K562 (cell line): ENCODE measurements around the gene CELA3B.
"Not testable (repeated sequence)": the region's sequence is repeated elsewhere in the genome, so short reads cannot be mapped to it uniquely, and the experiment has no call there.

ENCODE experiments used
- CEBPB ChIP-seq: fragments of 450-650 bp; IDR thresholded peaks from 2 replicates; pipeline ENCODE4 v1.6.1; 2016; ENCODE audit warnings: missing genetic modification characterization, missing compliant biosample characterization
- NFRKB ChIP-seq: fragments of 450-650 bp; IDR thresholded peaks from 2 replicates; pipeline ENCODE4 v1.6.1; 2016; ENCODE audit warnings: low read depth
- RBM34 ChIP-seq: fragments of 200-400 bp; formaldehyde crosslinking; IDR thresholded peaks from 2 replicates; pipeline ENCODE4 v1.6.1; 2018; ENCODE audit warnings: low read length, borderline replicate concordance; ENCODE audit not compliant: insufficient read depth

GRCh38 chr1:22002461-22002860 lies 25.6 kb downstream of the CELA3B start:
- TF ChIP-seq NFRKB; RBM34; CEBPB (tag): not testable (repeated sequence)
